ENCODE measurements around the gene TLR4. TPM values are rescaled to one million over a fixed set of nuclear protein-coding genes. Genes with fewer than 3 reads are reported as not detected.

The TLR4 gene
- total RNA-seq, 1 donor from 2014 or later: 7.5 TPM

- DNase-seq (ENCODE audit: low spot score): no peak
- intact Hi-C loops (cut with DNase I): no loop called here
Measured at GRCh38 chr9:117734523-117735314, 30.5 kb downstream of the TLR4 start.

GRCh38 chr9:117737721-117738226 lies 33.6 kb downstream of the TLR4 start:
- no peak for DNase-seq (ENCODE audit: low spot score)
- intact Hi-C loops (cut with DNase I): no loop called here

- intact Hi-C loops (cut with DNase I): no loop called here
- DNase-seq (ENCODE audit: low spot score): no peak
Measured at GRCh38 chr9:117739206-117739605, 35.0 kb downstream of the TLR4 start.

GRCh38 chr9:117739624-117740347 lies 35.6 kb downstream of the TLR4 start:
- intact Hi-C loops (cut with DNase I): no loop called here
- no peak for DNase-seq (ENCODE audit: low spot score)

GRCh38 chr9:117742131-117742530 lies 37.9 kb downstream of the TLR4 start:
- intact Hi-C loops (cut with DNase I): no loop called here
- no peak for DNase-seq (ENCODE audit: low spot score)

GRCh38 chr9:117744369-117744768 lies 40.2 kb downstream of the TLR4 start:
- DNase-seq (ENCODE audit: low spot score): no peak
- intact Hi-C loops (cut with DNase I): no loop called here

GRCh38 chr9:117744856-117745389 lies 40.7 kb downstream of the TLR4 start:
- intact Hi-C loops (cut with DNase I): no loop called here
- DNase-seq (ENCODE audit: low spot score): no peak

GRCh38 chr9:117745598-117745997 lies 41.4 kb downstream of the TLR4 start:
- intact Hi-C loops (cut with DNase I): no loop called here
- DNase-seq (ENCODE audit: low spot score): no peak

GRCh38 chr9:117746263-117746662 lies 42.1 kb downstream of the TLR4 start:
- intact Hi-C loops (cut with DNase I): no loop called here
- DNase-seq (ENCODE audit: low spot score): no peak

GRCh38 chr9:117747386-117747970 lies 43.3 kb downstream of the TLR4 start:
- DNase-seq (ENCODE audit: low spot score): no peak
- intact Hi-C loops (cut with DNase I): no loop called here

GRCh38 chr9:117750401-117750800 lies 46.2 kb downstream of the TLR4 start:
- intact Hi-C loops (cut with DNase I): no loop called here

GRCh38 chr9:117752894-117753293 lies 48.7 kb downstream of the TLR4 start:
- intact Hi-C loops (cut with DNase I): no loop called here
- no peak for DNase-seq (ENCODE audit: low spot score)

More at GRCh38 chr9:117750401-117750800, 46.2 kb downstream of the TLR4 start:
- DNase-seq (ENCODE audit: low spot score): no peak

- no peak for DNase-seq (ENCODE audit: low spot score)
- intact Hi-C loops (cut with DNase I): no loop called here
Measured at GRCh38 chr9:117757561-117758190, 53.5 kb downstream of the TLR4 start.

- intact Hi-C loops (cut with DNase I): no loop called here
- DNase-seq (ENCODE audit: low spot score): no peak
Measured at GRCh38 chr9:117763314-117763713, 59.1 kb downstream of the TLR4 start.

GRCh38 chr9:117768750-117769395 lies 64.7 kb downstream of the TLR4 start:
- intact Hi-C loops (cut with DNase I): no loop called here
- no peak for DNase-seq (ENCODE audit: low spot score)

- intact Hi-C loops (cut with DNase I): no loop called here
- no peak for DNase-seq (ENCODE audit: low spot score)
Measured at GRCh38 chr9:117771136-117771535, 66.9 kb downstream of the TLR4 start.

GRCh38 chr9:117772960-117773359 lies 68.8 kb downstream of the TLR4 start:
- DNase-seq (ENCODE audit: low spot score): no peak
- intact Hi-C loops (cut with DNase I): no loop called here
